Rectal smooth muscle tissue (tissue), 1 donor: ENCODE results near the gene NR2C1.

ENCODE experiments used
- H3K27ac ChIP-seq: one replicate; pipeline ENCODE4 v1.7.0; 2013; ENCODE audit warnings: low read depth, low read length, inconsistent platforms
- H3K27me3 ChIP-seq: one replicate; pipeline ENCODE4 v1.7.0; 2013; ENCODE audit warnings: low read length; ENCODE audit not compliant: control insufficient read depth, insufficient read depth
- H3K36me3 ChIP-seq: one replicate; pipeline ENCODE4 v1.7.0; 2013; ENCODE audit warnings: low read length; ENCODE audit not compliant: control insufficient read depth, insufficient read depth
- H3K4me1 ChIP-seq: one replicate; pipeline ENCODE4 v1.7.0; 2013; ENCODE audit warnings: low read length; ENCODE audit not compliant: control insufficient read depth, insufficient read depth
- H3K4me3 ChIP-seq: one replicate; pipeline ENCODE4 v1.7.0; 2013; ENCODE audit warnings: low read length
- H3K9ac ChIP-seq: one replicate; pipeline ENCODE4 v1.7.0; 2013; ENCODE audit warnings: low read length

The NR2C1 gene

GRCh38 chr12:94970560-94970959 lies 102.9 kb downstream of the NR2C1 start:
- Histone ChIP-seq H3K27me3 (no peaks in the 10 kb centered on the region), H3K9ac (no peak overlapping the region), H3K27ac (no peak overlapping the region), H3K4me1 (no peaks in the 10 kb centered on the region), H3K4me3 (no peak overlapping the region), H3K36me3 (no peaks in the 10 kb centered on the region)
